Measurements from ENCODE around the gene BIVM.

BIVM gene

DNA sequence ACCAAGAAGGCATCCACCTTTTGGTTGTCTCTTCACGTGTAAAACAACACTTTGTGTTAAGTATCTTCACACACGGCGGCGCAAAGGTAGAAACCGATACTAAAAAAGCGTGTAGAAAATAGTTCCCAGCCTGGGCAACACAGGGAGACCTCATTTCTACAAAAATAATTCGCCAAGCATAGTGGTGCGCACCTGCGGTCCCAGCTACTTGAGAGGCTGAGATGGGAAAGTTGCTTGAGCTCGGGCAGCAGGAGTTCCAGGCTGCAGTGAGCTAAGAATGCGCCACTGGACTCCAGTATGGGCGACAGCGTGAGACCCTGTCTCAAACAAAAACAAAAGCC lies 46.3 kb downstream of the BIVM start:
- DNase-seq (ENCODE audit: low spot score), result no peak

DNA sequence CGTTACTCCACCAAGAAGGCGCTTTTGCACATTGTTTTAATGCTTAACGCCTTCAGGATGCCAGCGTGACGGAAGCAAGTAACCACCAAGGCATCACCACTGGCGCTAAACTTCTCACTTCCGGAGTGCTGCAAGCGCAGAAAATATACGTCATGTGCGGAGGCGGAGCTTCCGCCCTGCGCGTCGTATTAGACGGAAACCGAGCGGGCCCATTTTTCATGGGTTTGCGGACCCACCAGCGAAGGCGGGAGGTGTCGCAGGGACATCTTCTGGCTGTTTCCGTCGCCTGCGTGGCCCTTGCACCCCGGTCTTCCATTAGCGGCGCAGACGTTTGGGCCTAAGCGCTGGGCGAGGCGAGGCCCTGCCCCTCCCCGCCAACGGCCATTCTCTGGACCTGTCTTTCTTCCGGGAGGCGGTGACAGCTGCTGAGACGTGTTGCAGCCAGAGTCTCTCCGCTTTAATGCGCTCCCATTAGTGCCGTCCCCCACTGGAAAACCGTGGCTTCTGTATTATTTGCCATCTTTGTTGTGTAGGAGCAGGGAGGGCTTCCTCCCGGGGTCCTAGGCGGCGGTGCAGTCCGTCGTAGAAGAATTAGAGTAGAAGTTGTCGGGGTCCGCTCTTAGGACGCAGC lies 46.8 kb downstream of the BIVM start, which contains the start of gene ERCC5:
ERCC5 (plus strand) TSS at position 403 of the 631 bp plus-strand sequence. CDS start 235 bp downstream, outside the sequence.
- DNase-seq (ENCODE audit: low spot score), result peak; percentile 96

DNA sequence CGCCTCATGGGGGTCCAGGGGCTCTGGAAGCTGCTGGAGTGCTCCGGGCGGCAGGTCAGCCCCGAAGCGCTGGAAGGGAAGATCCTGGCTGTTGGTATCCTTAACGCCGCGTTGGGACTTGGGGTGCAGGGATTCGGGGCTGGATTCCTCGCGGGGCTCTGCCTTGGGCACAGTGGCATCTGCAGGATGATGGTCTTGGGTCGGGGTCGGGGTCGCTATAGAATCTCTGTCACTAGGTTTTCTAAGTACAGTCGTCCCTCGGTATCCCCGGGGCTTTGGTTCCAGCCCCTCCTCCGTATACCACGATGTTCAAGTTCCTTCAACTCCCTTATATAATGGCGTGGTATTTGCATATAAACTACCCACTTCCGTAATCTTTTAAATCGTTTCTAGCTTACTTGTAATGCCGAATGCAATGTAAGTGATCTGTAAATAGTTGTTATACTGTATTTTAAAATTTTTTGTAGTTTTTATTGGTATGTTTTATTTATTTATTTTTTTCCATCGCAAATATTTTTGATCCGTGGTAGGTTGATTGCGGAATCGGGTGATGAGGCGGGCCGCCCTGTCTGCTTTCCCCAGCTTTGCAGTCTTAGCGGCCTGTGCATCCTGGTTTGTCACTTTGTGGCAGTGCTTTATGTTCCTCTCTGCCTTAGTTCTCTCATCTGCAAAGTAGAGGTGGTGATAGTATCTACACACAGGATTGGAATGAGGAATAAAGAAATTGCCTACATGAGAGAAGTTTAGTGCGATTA lies 47.5 kb downstream of the BIVM start:
- DNase-seq (ENCODE audit: low spot score), result peak; percentile 50

DNA sequence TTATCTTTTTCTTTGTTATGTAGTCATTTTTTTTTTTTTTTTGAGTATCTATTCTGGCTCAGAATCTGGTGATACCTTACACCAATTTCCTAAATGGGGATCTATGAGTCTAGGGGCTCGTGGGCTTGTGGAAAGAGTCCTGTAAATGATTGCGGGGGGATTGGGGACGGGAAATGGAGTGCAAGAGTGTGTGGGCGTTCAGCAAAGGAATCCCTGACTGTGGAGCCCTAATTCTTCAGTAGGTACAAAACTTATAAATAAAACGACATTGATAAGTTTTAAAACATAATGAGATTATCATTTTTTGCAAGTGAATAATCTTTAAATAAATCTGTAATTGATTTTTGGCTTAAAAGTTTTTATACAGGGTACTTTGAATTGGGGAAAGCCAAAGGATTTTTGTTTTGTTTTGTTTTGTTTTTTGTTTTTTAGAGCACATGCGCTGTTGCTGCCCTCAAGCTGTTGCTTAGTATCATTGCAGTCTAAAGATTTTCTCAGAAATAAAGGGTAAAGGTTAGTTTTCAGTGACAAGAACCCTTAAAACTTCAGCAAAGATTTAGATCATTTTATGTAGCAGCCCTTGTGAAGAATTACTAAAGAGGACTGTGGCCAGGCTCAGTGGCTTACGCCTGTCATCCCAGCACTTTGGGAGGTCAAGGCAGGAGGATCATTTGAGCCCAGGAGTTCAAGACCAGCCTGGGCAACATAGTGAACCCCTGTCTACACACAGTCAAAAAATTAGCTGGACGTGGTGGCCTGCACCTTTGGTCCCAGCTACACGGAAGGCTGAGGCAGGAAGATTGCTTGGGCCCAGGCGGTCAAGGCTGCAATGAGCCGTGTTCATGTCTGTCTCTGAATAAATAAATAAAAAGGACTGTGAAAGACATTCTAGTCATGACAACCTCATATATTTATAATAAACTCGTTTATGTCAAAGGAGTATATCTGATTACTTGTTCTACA lies 48.6 kb downstream of the BIVM start:
- DNase-seq (ENCODE audit: low spot score), result peak; percentile 35

DNA sequence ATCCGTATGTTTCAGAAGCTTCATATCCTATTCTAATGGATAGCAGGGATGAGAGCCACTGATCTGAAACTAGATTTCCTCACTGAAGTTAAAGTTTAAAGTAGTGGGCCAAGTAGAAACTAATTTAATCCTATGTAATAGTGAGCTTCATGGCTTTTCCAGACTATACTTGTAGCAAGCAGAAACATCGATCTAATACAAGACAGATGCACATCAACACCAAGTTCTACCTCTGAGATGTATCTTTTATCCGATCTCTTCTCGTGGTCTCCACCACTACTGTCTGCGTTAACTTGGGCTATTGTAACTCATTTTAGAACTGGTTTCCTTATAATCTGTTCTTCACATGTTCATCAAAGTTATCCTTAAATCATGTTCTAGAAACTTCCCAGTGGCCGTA lies 50.0 kb downstream of the BIVM start:
- DNase-seq (ENCODE audit: low spot score), result no peak

DNA sequence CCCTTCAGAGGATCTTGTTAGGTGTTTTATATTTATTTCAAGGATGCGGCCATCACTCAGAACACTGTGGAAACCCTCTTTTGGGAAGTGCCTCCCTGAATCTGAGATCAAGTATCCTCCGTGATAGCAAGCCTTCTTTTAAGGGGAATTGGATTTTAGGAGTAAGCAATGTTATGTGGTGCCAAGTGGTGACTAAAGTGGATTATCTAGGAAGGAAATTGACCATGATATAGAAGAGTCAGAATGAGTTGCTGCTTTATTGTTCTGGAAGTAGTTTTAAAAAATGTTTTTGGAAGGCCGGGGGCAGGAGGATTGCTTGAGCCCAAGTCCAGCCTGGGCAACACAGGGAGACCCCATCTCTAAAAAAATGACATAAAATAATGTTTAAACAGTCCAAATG lies 53.6 kb downstream of the BIVM start:
- no peak for DNase-seq (ENCODE audit: low spot score)

- peak; percentile 7 for DNase-seq (ENCODE audit: low spot score)
These were observed 55.8 kb downstream of the BIVM start for GRCh38 chr13:102854675-102855074.

- DNase-seq (ENCODE audit: low spot score), result no peak
These were observed 57.6 kb downstream of the BIVM start for GRCh38 chr13:102856557-102856956.

GRCh38 chr13:102862624-102863210 lies 63.8 kb downstream of the BIVM start:
- DNase-seq (ENCODE audit: low spot score), result no peak

DNA sequence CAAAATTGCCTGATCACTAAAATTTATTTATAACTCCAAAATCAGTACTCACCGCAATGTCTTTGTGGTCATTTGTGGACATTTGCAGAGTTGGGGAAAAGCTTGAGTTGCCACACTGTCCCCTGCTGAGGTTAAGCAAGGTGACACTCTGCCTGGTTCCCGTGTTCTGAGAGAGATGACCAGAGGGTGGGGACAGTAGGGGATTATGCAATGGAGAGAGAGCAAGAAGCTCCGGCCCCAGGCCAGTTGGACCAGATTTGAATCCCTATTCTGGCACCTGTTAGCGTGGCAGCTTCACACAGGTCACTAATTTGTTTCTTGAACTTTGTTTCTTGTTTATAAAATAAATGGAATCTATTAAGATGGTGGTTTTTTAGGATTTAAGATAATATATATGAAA lies 64.7 kb downstream of the BIVM start:
- DNase-seq (ENCODE audit: low spot score), result no peak

DNA sequence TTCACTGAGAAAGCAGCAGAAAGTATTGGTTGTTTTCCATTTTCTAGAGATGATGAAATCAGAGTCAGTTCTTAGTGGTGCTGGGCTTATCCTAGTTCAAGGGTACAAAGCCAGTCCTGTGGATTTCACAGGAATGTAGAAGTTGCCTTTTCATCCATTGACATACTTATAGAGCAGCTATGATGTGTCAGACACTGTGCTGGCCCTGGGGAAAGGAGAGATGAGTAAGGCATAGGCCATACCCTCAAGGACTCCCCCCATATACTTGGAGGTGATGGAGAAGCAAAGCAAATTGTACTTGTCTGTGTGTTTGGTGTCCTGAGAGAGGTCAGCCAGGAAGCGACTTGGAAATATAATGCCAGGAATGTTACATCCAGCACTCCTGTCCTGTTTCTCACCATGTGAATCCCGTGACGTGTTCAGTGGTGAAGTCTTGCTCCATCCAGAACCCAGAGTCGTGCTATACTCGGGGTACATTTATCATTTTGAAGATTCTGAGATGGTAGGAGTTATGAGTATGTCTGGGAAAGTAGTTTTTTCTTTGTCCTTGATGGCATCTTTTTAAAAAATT lies 69.5 kb downstream of the BIVM start:
- no peak for DNase-seq (ENCODE audit: low spot score)

DNA sequence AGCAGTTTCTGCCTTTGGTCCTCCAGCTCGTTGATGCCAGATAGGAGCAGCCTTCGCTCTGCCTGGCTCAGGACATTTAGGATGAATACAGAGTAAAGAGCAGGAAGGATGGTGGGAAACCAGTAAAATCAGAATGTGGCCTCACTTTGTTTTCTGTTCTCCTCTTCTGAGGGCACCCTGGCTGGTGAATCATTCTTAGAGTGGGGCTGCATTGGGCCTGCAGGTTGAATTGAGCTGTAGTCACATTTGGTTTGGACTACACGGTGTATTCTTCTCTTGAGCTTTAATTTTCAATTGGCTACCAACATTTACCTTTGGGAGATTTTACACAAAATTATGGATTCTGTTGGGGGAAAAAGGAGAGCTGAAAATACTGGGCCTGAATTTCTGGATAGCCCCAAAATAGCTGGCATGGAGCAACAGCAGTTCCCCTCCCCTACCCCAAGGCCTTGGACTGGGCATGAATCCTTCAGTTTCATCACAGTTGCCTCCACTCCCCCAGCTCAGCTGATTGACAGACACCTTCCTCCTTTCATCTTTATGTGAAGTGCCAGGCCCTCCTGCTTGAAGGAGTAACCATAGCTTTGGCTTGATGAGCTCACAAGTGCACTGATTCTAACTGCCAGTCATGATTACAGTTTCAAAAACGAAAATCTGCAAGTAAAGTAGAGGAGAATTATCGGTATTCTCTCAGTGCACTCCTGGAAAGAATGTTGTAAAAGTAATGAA lies 71.2 kb downstream of the BIVM start:
- no peak for DNase-seq (ENCODE audit: low spot score)

- DNase-seq (ENCODE audit: low spot score), result peak; percentile 69
These were observed 71.9 kb downstream of the BIVM start for GRCh38 chr13:102870677-102871415.

- DNase-seq (ENCODE audit: low spot score), result no peak
These were observed 73.2 kb downstream of the BIVM start for GRCh38 chr13:102872131-102872530.

GRCh38 chr13:102872531-102872930 lies 73.6 kb downstream of the BIVM start:
- no peak for DNase-seq (ENCODE audit: low spot score)

- no peak for DNase-seq (ENCODE audit: low spot score)
These were observed 74.7 kb downstream of the BIVM start for GRCh38 chr13:102873653-102874052.

DNA sequence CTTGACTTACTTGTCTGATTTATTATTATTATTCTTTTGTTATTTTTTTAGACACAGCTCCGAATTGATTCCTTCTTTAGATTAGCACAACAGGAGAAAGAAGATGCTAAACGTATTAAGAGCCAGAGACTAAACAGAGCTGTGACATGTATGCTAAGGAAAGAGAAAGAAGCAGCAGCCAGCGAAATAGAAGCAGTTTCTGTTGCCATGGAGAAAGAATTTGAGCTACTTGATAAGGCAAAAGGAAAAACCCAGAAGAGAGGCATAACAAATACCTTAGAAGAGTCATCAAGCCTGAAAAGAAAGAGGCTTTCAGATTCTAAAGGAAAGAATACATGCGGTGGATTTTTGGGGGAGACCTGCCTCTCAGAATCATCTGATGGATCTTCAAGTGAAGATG lies 76.3 kb downstream of the BIVM start:
- DNase-seq (ENCODE audit: low spot score), result no peak

GRCh38 chr13:102877303-102877702 lies 78.4 kb downstream of the BIVM start:
- DNase-seq (ENCODE audit: low spot score), result no peak

DNA sequence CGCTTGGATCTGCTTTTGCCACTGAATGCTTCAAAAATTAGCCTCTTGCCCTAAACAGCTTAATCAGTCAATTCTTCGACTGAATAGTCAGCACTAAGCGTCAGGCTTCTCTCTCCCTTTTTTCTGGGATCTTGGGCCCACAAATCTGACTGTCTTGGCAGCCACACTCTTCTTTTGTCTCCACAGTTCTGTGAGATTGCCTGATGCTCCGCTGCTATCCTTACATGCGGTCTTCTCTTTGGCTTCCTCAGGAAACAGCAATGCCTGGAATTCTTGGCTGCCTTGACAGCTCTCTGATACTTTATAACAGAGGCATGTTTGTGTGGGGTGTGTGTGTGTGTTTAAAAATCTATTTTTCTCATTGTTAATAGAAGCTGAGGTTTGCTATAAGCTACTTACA lies 79.6 kb downstream of the BIVM start:
- no peak for DNase-seq (ENCODE audit: low spot score)

- DNase-seq (ENCODE audit: low spot score), result no peak
These were observed 81.0 kb downstream of the BIVM start for GRCh38 chr13:102879793-102880499.

Data from CD4-positive, alpha-beta T cell treated with Interleukin-2 at 100 ng/mL for 4 hours (primary cell).